ENCODE data around the gene SP7. TPM values are rescaled to one million over a fixed set of nuclear protein-coding genes. Genes with fewer than 3 reads are reported as not detected.
"Not testable (repeated sequence)": the region's sequence is repeated elsewhere in the genome, so short reads cannot be mapped to it uniquely, and the experiment has no call there.

SP7 gene
- total and polyA plus RNA-seq, 4 donors: not detected

DNA sequence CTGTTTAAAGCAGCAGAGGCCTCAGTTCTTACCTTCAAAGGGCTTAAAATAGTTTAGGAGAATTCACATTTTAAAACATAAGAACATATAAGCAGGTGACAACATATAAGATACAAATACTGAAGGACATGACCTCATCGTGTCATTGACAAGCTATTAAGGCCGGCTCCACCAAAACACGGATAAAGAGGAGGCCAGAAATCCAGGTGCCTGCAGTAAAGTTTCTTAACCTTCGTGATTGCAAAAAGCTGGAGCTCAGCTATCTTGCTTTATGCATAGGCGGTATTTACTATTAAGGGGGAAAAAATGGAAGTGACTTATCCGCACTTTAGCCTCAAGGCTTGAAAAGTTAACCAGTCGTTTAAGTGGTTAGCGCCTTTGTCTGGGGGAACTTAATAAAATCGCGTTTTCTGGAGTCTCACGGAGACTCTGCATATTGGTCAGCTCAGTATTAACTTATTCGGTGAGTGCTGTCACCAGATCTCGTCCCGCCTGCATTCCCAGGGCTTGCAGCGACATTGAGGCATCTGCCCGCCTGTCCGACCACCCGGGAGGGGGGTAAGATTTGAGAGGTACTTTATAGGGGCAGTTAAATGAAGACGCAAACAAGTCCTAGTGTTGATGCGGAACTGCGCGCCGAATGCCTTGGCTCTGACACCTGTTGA is 42.7 kb upstream of the SP7 start:
- Histone ChIP-seq H3K9ac (ENCODE audit: insufficient read depth in 1 of 2, low read length in 2 of 2) (peak overlapping the region; percentile 60 to 96), H3K4me1 (ENCODE audit: control insufficient read depth in 5 of 5, insufficient read depth in 5 of 5, low read length in 5 of 5) (peaks cover 7 to 32% (median 29%) of the 10 kb centered on the region in 5 donors), H3K27me3 (ENCODE audit: control insufficient read depth in 3 of 3, insufficient read depth in 3 of 3, low read length in 2 of 3) (no peaks in the 10 kb centered on the region), H3K4me3 (peak overlapping the region; percentile 33), H3K27ac (ENCODE audit: low read depth in 1 of 2, low read length in 1 of 2) (peak overlapping the region; percentile 87 to 96), H3K36me3 (ENCODE audit: control insufficient read depth in 4 of 4, insufficient read depth in 4 of 4, low read length in 4 of 4) (peaks cover 8 to 23% (median 20%) of the 10 kb centered on the region in 4 donors), H3K9me3 (ENCODE audit: control insufficient read depth in 4 of 4, insufficient read depth in 3 of 4, low read length in 3 of 4) (no peaks in the 10 kb centered on the region)
- DNase-seq: peak in 2 of 3 donors; percentile 15 to 51
- TF ChIP-seq, protein P1, sequence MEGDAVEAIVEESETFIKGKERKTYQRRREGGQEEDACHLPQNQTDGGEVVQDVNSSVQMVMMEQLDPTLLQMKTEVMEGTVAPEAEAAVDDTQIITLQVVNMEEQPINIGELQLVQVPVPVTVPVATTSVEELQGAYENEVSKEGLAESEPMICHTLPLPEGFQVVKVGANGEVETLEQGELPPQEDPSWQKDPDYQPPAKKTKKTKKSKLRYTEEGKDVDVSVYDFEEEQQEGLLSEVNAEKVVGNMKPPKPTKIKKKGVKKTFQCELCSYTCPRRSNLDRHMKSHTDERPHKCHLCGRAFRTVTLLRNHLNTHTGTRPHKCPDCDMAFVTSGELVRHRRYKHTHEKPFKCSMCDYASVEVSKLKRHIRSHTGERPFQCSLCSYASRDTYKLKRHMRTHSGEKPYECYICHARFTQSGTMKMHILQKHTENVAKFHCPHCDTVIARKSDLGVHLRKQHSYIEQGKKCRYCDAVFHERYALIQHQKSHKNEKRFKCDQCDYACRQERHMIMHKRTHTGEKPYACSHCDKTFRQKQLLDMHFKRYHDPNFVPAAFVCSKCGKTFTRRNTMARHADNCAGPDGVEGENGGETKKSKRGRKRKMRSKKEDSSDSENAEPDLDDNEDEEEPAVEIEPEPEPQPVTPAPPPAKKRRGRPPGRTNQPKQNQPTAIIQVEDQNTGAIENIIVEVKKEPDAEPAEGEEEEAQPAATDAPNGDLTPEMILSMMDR (IDR thresholded peaks at IDR 0.05; ENCODE audit: control extremely low read depth, extremely low read depth): no peak
- no peak for ATAC-seq (ENCODE audit: insufficient read depth, low FRiP score)
- WGBS, 2 donors: 16% methylated on average over 23 of the region's 23 CpGs

DNA sequence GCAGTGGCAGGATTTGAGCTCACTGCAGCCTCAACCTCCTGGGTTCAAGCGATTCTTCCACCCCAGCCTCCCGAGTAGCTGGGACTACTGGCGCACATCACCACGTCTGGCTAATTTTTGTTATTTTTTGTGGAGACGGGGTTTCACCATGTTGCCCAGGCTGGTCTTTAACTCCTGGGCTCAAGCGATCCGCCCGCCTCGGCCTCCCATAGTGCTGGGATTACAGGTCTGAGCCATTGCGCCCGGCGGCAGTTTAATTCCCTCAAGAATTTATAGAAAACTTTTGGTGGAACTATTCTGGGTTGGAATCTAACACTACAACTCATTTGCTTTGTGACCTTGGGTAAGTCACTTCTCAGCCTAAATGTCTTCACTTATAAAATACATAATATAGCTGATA is 42.1 kb upstream of the SP7 start:
- Histone ChIP-seq H3K4me3 (no peak overlapping the region), H3K27ac (ENCODE audit: low read depth in 1 of 2, low read length in 1 of 2) (no peak overlapping the region), H3K9me3 (ENCODE audit: control insufficient read depth in 4 of 4, insufficient read depth in 3 of 4, low read length in 3 of 4) (no peaks in the 10 kb centered on the region), H3K27me3 (ENCODE audit: control insufficient read depth in 3 of 3, insufficient read depth in 3 of 3, low read length in 2 of 3) (no peaks in the 10 kb centered on the region), H3K4me1 (ENCODE audit: control insufficient read depth in 5 of 5, insufficient read depth in 5 of 5, low read length in 5 of 5) (peaks cover 7 to 28% (median 27%) of the 10 kb centered on the region in 5 donors), H3K36me3 (ENCODE audit: control insufficient read depth in 4 of 4, insufficient read depth in 4 of 4, low read length in 4 of 4) (peaks cover 6 to 20% (median 16%) of the 10 kb centered on the region in 4 donors), H3K9ac (ENCODE audit: insufficient read depth in 1 of 2, low read length in 2 of 2) (peak overlapping the region in 1 of 2 donors; percentile 96)
- ATAC-seq (ENCODE audit: insufficient read depth, low FRiP score) (no peak), DNase-seq (no peak)
- WGBS, 2 donors: 97 to 99% methylated on average over 12 of the region's 12 CpGs
- TF ChIP-seq, protein P1 (IDR thresholded peaks at IDR 0.05; ENCODE audit: control extremely low read depth, extremely low read depth): no peak

DNA sequence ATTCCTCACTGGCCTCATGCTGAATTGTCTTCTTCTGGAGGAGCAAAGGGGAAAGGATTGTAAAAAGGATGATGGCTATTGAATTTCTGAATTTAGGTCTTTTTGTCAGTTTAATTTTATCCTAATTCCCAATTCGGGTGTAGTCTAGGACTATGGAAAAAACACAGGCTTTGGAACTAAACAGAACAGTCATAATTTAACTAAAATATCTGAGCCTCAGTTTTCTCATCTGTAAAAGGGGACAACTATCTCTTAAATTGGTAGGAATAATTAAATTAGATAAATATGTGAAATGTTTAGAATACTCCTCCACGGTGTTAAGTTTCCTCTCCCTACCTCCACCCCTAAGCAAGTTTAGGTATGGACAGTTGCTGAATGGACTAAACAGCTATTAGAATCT is 40.6 kb upstream of the SP7 start:
- no peak for DNase-seq
- no peaks in the 10 kb centered on the region for H3K9me3 ChIP-seq (ENCODE audit: control insufficient read depth in 4 of 4, insufficient read depth in 3 of 4, low read length in 3 of 4)
- no peak overlapping the region for H3K9ac ChIP-seq (ENCODE audit: insufficient read depth in 1 of 2, low read length in 2 of 2)
- 87 to 95% methylated on average over 2 of the region's 2 CpGs for WGBS, 2 donors
- no peak overlapping the region for H3K4me3 ChIP-seq
- peaks cover 0 to 6% (median 1%) of the 10 kb centered on the region in 4 donors for H3K36me3 ChIP-seq (ENCODE audit: control insufficient read depth in 4 of 4, insufficient read depth in 4 of 4, low read length in 4 of 4)
- peaks cover under 1 to 19% (median 13%) of the 10 kb centered on the region in 5 donors for H3K4me1 ChIP-seq (ENCODE audit: control insufficient read depth in 5 of 5, insufficient read depth in 5 of 5, low read length in 5 of 5)
- no peak overlapping the region for H3K27ac ChIP-seq (ENCODE audit: low read depth in 1 of 2, low read length in 1 of 2)
- TF ChIP-seq, protein P1 (IDR thresholded peaks at IDR 0.05; ENCODE audit: control extremely low read depth, extremely low read depth): no peak
- no peak for ATAC-seq (ENCODE audit: insufficient read depth, low FRiP score)
- no peaks in the 10 kb centered on the region for H3K27me3 ChIP-seq (ENCODE audit: control insufficient read depth in 3 of 3, insufficient read depth in 3 of 3, low read length in 2 of 3)

DNA sequence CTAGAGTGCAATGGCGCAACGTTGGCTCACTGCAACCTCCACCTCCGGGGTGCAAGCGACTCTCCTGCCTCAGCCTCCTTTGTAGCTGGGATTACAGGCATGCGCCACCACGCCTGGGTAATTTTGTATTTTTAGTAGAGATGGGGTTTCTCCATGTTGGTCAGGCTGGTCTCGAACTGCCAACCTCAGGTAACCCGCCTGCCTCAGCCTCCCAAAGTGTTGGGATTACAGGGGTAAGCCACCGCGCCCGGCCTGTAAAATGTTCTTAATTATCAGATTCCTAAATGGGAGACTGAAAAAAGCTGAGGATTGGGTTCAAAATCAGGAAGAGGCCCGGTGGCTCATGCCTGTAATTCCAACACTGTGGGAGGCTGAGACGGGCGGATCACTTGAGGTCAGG is 38.1 kb upstream of the SP7 start:
- not testable (repeated sequence) for DNase-seq; H3K27me3 ChIP-seq (ENCODE audit: control insufficient read depth in 3 of 3, insufficient read depth in 3 of 3, low read length in 2 of 3); H3K36me3 ChIP-seq (ENCODE audit: control insufficient read depth in 4 of 4, insufficient read depth in 4 of 4, low read length in 4 of 4); H3K4me3 ChIP-seq; H3K9ac ChIP-seq (ENCODE audit: insufficient read depth in 1 of 2, low read length in 2 of 2); ATAC-seq (ENCODE audit: insufficient read depth, low FRiP score); H3K9me3 ChIP-seq (ENCODE audit: control insufficient read depth in 4 of 4, insufficient read depth in 3 of 4, low read length in 3 of 4); H3K27ac ChIP-seq (ENCODE audit: low read depth in 1 of 2, low read length in 1 of 2)
- peaks cover 2 to 21% (median 6%) of the 10 kb centered on the region in 5 donors for H3K4me1 ChIP-seq (ENCODE audit: control insufficient read depth in 5 of 5, insufficient read depth in 5 of 5, low read length in 5 of 5)
- 83 to 84% methylated on average over 14 of the region's 14 CpGs for WGBS, 2 donors

DNA sequence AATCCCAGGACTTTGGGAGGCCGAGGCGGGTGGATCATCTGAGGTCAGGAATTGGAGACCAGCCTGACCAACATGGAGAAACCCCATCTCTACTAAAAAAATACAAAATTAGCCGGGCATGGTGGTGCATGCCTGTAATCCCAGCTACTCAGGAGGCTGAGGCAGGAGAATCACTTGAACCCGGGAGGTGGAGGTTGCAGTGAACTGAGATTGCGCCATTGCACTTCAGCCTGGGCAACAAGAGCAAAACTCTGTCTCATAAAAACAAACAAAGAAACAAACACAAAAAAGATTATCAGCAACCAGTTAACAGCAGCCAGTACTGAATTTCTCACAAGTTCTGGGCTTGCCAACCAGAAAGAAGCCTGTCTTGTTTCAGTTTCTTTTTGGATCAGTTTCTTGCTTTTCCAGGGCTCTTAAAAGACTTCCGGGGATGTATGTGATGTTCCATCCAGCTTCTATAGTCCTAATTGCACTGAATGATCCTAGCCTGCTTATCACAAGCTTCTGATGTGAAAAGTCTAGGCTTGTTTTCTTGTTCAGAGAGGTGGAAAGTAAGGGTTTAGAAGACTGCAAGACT is 37.5 kb upstream of the SP7 start:
- DNase-seq: peak in 1 of 3 donors; percentile 51
- H3K36me3 ChIP-seq (ENCODE audit: control insufficient read depth in 4 of 4, insufficient read depth in 4 of 4, low read length in 4 of 4); H3K9me3 ChIP-seq (ENCODE audit: control insufficient read depth in 4 of 4, insufficient read depth in 3 of 4, low read length in 3 of 4); H3K4me3 ChIP-seq; ATAC-seq (ENCODE audit: insufficient read depth, low FRiP score); H3K9ac ChIP-seq (ENCODE audit: insufficient read depth in 1 of 2, low read length in 2 of 2); H3K27me3 ChIP-seq (ENCODE audit: control insufficient read depth in 3 of 3, insufficient read depth in 3 of 3, low read length in 2 of 3); H3K27ac ChIP-seq (ENCODE audit: low read depth in 1 of 2, low read length in 1 of 2): not testable (repeated sequence)
- peaks cover 2 to 17% (median 2%) of the 10 kb centered on the region in 5 donors for H3K4me1 ChIP-seq (ENCODE audit: control insufficient read depth in 5 of 5, insufficient read depth in 5 of 5, low read length in 5 of 5)
- 69 to 84% methylated on average over 6 of the region's 6 CpGs for WGBS, 2 donors
